Ovary (tissue), 9 donors: ENCODE measurements around the gene BDH2. TPM values are rescaled to one million over a fixed set of nuclear protein-coding genes. Genes with fewer than 3 reads are reported as not detected.

Experiments
- DNase-seq, 5 donors: peaks; one replicate each; pipeline ENCODE4 v3.0.0-alpha.2; 2019 to 2020
- H3K27ac ChIP-seq, 2 donors: fragments of 200-600 bp; one replicate each; pipeline versions ENCODE4 v1.5.1 to v1.8.0; 2019 to 2022
- H3K27me3 ChIP-seq: fragments of 200-600 bp; one replicate; pipeline ENCODE4 v1.8.0; 2022
- H3K36me3 ChIP-seq: fragments of 200-600 bp; sonication (generic); one replicate; pipeline ENCODE4 v1.5.1; 2019
- H3K4me1 ChIP-seq: one replicate; pipeline ENCODE4 v1.8.1; 2013; ENCODE audit warnings: mild to moderate bottlenecking, moderate library complexity; ENCODE audit not compliant: insufficient read depth
- H3K4me3 ChIP-seq: fragments of 200-600 bp; sonication (generic); one replicate; pipeline ENCODE4 v1.5.1; 2017
- H3K9me3 ChIP-seq, 2 donors: fragments of 200-600 bp in 1 of 2; sonication (generic) in 1 of 2; one replicate each; pipeline versions ENCODE4 v1.5.1 to v1.8.1; 2013 to 2019; ENCODE audit warnings: mild to moderate bottlenecking in 1 of 2, moderate library complexity in 1 of 2
- EP300 ChIP-seq: sonication (generic); formaldehyde crosslinking; IDR thresholded peaks from one replicate; pipeline ENCODE4 v1.6.1; 2017; ENCODE audit warnings: antibody characterized with exemption
- POLR2A ChIP-seq: fragments of 450-650 bp; IDR thresholded peaks from one replicate; pipeline ENCODE4 v1.6.1; 2017; ENCODE audit warnings: antibody characterized with exemption, mild to moderate bottlenecking, moderate library complexity
- WGBS, 3 donors: extraction: QIAGEN DNeasy Blood & Tissue Kit in 1 of 3; methylation state at CpG; one replicate each; pipeline versions ENCODE4 v1.1.5 to v1.1.7; 2013 to 2017; 5-methylcytosine and 5-hydroxymethylcytosine counted together
- intact Hi-C, 4 donors: fragments of 100-400 bp; cut with DNase I; formaldehyde crosslinking; loops; one replicate each; pipeline versions ENCODE4 v1.11.0 to v1.15.1; 2022 to 2023
- polyA plus RNA-seq, 2 donors: library from polyadenylated mRNA; stranded (reverse); fragments of 200-250 nt in 1 of 2; fragments of 350-450 nt in 1 of 2; fragmentation: Illumina TruSeq in 1 of 2; extraction: RNeasy Lipid Tissue Mini Kit (QIAGEN cat#74804) in 1 of 2; gene quantifications; one replicate each; pipeline ENCODE4 v1.2.3, GENCODE V29; 2013 to 2014
- total RNA-seq, 7 donors: library from RNA; depleted of rRNA in 2 of 7; stranded (reverse); fragments of >200 nt in 2 of 7; fragmentation: NEBNext Ultra II Directional in 3 of 7; extraction: Animal tissue kit (Norgen Biotek cat#: 25700) in 3 of 7; gene quantifications; one replicate each; pipeline versions ENCODE4 v1.1.0 to v1.2.4, GENCODE V29; 2016 to 2023
- TF ChIP-seq, protein P1 (sequence below), 3 donors: fragments of 450-650 bp in 2 of 3; fragments of 200-600 bp in 1 of 3; IDR thresholded peaks; one replicate each; pipeline versions ENCODE4 v1.5.1 to v1.8.0; 2016 to 2022; ENCODE audit warnings: antibody characterized with exemption in 3 of 3, mild to moderate bottlenecking in 1 of 3
- donor health status: DM: no; HTN: no; CAD: no; lungs with moderate emphysema.
- donor health status: DM: no; HTN: no; CAD: no.
- donor health status: Bipolar disorder and iron deficiency.
- donor health status: DM: yes; HTN: yes; CAD: no.
- donor health status: DM: no; HTN: no; CAD: no.
- donor health status: DM: yes; HTN: yes; CAD: no.

Gene BDH2
- total and polyA plus RNA-seq, 9 donors = 42.2 to 92.6 (median 77.0) TPM

DNA sequence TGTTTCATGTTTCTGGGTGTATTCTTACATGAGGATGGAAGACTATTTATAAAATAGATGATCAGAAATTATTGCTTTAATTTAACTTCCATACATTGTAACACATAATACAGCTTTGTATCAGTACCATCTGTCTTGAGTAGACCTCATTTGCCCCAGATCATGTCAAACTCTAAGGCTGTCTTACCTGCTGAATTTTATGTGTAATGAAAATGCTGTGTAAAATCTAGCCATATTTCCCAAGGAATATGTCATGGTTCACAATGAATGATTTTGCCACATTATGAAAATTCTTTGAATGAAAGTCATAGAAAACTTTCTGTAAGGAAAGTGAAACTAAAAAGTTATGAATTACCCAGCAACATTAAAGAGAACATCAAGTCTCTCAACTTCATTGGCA, 7.4 kb downstream of the BDH2 start:
- H3K4me3 ChIP-seq = no peak overlapping the region
- peaks cover 4% of the 10 kb centered on the region for H3K4me1 ChIP-seq
- H3K27ac ChIP-seq = no peak overlapping the region
- intact Hi-C loops = loop anchor here in 3 of 4 donors (10.0 kb wide), 2 partner anchors 467 to 657 kb away; no protein-coding TSS in a partner anchor
- DNase-seq = no peak
- no peaks in the 10 kb centered on the region for H3K9me3 ChIP-seq
- H3K27me3 ChIP-seq = no peaks in the 10 kb centered on the region
- TF ChIP-seq, protein P1, sequence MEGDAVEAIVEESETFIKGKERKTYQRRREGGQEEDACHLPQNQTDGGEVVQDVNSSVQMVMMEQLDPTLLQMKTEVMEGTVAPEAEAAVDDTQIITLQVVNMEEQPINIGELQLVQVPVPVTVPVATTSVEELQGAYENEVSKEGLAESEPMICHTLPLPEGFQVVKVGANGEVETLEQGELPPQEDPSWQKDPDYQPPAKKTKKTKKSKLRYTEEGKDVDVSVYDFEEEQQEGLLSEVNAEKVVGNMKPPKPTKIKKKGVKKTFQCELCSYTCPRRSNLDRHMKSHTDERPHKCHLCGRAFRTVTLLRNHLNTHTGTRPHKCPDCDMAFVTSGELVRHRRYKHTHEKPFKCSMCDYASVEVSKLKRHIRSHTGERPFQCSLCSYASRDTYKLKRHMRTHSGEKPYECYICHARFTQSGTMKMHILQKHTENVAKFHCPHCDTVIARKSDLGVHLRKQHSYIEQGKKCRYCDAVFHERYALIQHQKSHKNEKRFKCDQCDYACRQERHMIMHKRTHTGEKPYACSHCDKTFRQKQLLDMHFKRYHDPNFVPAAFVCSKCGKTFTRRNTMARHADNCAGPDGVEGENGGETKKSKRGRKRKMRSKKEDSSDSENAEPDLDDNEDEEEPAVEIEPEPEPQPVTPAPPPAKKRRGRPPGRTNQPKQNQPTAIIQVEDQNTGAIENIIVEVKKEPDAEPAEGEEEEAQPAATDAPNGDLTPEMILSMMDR (IDR thresholded peaks at IDR 0.05) = no peak
- TF ChIP-seq EP300 = no peak
- no peak for TF ChIP-seq POLR2A
- H3K36me3 ChIP-seq = no peaks in the 10 kb centered on the region

- Histone ChIP-seq H3K27ac (no peak overlapping the region), H3K4me3 (no peak overlapping the region), H3K9me3 (no peaks in the 10 kb centered on the region), H3K4me1 (peaks cover 3% of the 10 kb centered on the region), H3K27me3 (no peaks in the 10 kb centered on the region), H3K36me3 (no peaks in the 10 kb centered on the region)
- WGBS, 3 donors = 43 to 51% (median 45%) methylated on average over 3 of the region's 3 CpGs
- intact Hi-C loops = loop anchor here in 3 of 4 donors (10.0 kb wide), 2 partner anchors 467 to 657 kb away; no protein-coding TSS in a partner anchor
- peak in 1 of 5 donors; percentile 25 for DNase-seq
- TF ChIP-seq, protein P1 (IDR thresholded peaks at IDR 0.05) = peak in 2 of 3 donors; percentile 32 to 41
- TF ChIP-seq EP300 = no peak
Observed at GRCh38 chr4:103091601-103092223, 7.9 kb downstream of the BDH2 start.

DNA sequence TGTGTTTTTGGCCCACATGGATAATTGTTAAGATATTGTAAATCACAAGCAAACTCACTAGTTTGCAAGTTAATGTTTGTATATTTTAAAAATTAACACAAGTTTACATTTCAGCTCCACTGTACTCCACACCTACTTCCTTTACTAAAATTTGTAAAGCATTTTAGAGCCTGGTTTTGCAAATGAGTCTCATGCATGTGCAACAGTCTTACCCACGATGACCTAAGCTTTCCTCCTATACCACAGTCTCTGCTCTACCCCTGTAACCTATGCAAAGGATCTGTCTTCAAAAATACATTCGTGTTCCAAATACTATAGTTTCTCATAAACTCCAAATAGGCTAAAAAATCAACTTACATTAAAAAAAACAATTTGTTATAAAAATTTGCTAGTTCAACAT, 10.2 kb downstream of the BDH2 start:
- Histone ChIP-seq H3K4me1 (no peaks in the 10 kb centered on the region), H3K36me3 (no peaks in the 10 kb centered on the region), H3K27me3 (no peaks in the 10 kb centered on the region), H3K9me3 (no peaks in the 10 kb centered on the region), H3K27ac (no peak overlapping the region), H3K4me3 (no peak overlapping the region)
- intact Hi-C loops = no loop called here
- TF ChIP-seq, protein P1 (IDR thresholded peaks at IDR 0.05) = no peak
- TF ChIP-seq POLR2A (no peak), EP300 (no peak)
- no peak for DNase-seq
- WGBS, 3 donors = 91 to 95% (median 92%) methylated on average over 2 of the region's 2 CpGs

GRCh38 chr4:103086551-103086950, 13.1 kb downstream of the BDH2 start:
- intact Hi-C loops = no loop called here
- TF ChIP-seq POLR2A (no peak), EP300 (no peak)
- TF ChIP-seq, protein P1 (IDR thresholded peaks at IDR 0.05) = no peak
- 78 to 86% (median 78%) methylated on average over 1 of the region's 1 CpG for WGBS, 3 donors
- no peaks in the 10 kb centered on the region for H3K36me3 ChIP-seq
- no peak for DNase-seq
- H3K27me3 ChIP-seq = no peaks in the 10 kb centered on the region
- no peaks in the 10 kb centered on the region for H3K9me3 ChIP-seq
- no peak overlapping the region for H3K4me3 ChIP-seq
- H3K27ac ChIP-seq = no peak overlapping the region
- no peaks in the 10 kb centered on the region for H3K4me1 ChIP-seq
